HEK293 (cell line): ENCODE measurements around the gene ISCU.
A peak's percentile ranks its signal among the peaks of the same experiment; 100 is the strongest.
"Not testable (repeated sequence)": the region's sequence is repeated elsewhere in the genome, so short reads cannot be mapped to it uniquely, and the experiment has no call there.

Experiments used
- CTCF ChIA-PET: fragments of 350-600 bp; formaldehyde crosslinking; extraction: SDS; loops from one replicate; lab custom pipeline; 2021; ENCODE audit warnings: antibody characterized with exemption; lab: Yijun Ruan, JAX
- POLR2A ChIA-PET: fragments of 300-600 bp; formaldehyde crosslinking; extraction: SDS; loops from one replicate; lab custom pipeline; 2020; ENCODE audit warnings: antibody characterized with exemption, inconsistent platforms; lab: Yijun Ruan, JAX
- H3K27ac ChIP-seq: fragments of 200-500 bp; sonication (Bioruptor generic); 2 replicates; pipeline ENCODE4 v1.5.1; 2014; ENCODE audit warnings: low read depth, low read length, control low read depth, inconsistent platforms; ENCODE audit errors: extremely low read depth
- H3K36me3 ChIP-seq, 2 experiments: fragments of 200-500 bp in 1 of 2; sonication (Bioruptor generic) in 1 of 2; 1 replicate in 1 of 2; 2 replicates in 1 of 2; pipeline ENCODE4 v1.5.1; 2014 to 2017; ENCODE audit warnings: inconsistent platforms in 2 of 2, low read length in 2 of 2; ENCODE audit not compliant: control insufficient read depth in 2 of 2, insufficient read depth in 1 of 2
- H3K4me1 ChIP-seq: fragments of 200-500 bp; sonication (Bioruptor generic); 2 replicates; pipeline ENCODE4 v1.5.1; 2014; ENCODE audit warnings: mild to moderate bottlenecking, low read length, inconsistent platforms; ENCODE audit not compliant: control insufficient read depth, insufficient read depth
- H3K4me3 ChIP-seq: 2 replicates; pipeline ENCODE4 v1.5.1; 2011; ENCODE audit warnings: low read depth, mild to moderate bottlenecking, control low read depth, low read length, moderate library complexity
- H3K9me3 ChIP-seq: fragments of 200-500 bp; sonication (Bioruptor generic); 2 replicates; pipeline ENCODE4 v1.5.1; 2014; ENCODE audit warnings: low read depth, low read length, inconsistent platforms; ENCODE audit not compliant: control insufficient read depth, insufficient read depth
- KLF7 ChIP-seq: fragments of 450-650 bp; formaldehyde crosslinking; IDR thresholded peaks from 2 replicates; pipeline ENCODE4 v1.5.1; 2016; ENCODE audit warnings: missing biosample characterization, missing genetic modification characterization, borderline replicate concordance
- PRDM10 ChIP-seq: fragments of 450-650 bp; formaldehyde crosslinking; IDR thresholded peaks from 2 replicates; pipeline ENCODE4 v1.5.1; 2016; ENCODE audit warnings: missing biosample characterization, missing genetic modification characterization
- RBAK ChIP-seq: fragments of 450-650 bp; formaldehyde crosslinking; IDR thresholded peaks from 2 replicates; pipeline ENCODE4 v1.5.1; 2016; ENCODE audit warnings: missing biosample characterization, missing genetic modification characterization
- YY1 ChIP-seq: fragments of 450-650 bp; formaldehyde crosslinking; IDR thresholded peaks from 2 replicates; pipeline ENCODE4 v1.5.1; 2018; ENCODE audit warnings: missing biosample characterization, missing genetic modification characterization
- ZNF138 ChIP-seq: fragments of 450-650 bp; formaldehyde crosslinking; IDR thresholded peaks from 2 replicates; pipeline ENCODE4 v1.5.1; 2016; ENCODE audit warnings: missing biosample characterization, missing genetic modification characterization, borderline replicate concordance
- ZNF146 ChIP-seq: fragments of 450-650 bp; formaldehyde crosslinking; IDR thresholded peaks from 2 replicates; pipeline ENCODE4 v1.5.1; 2016; ENCODE audit warnings: missing biosample characterization, missing genetic modification characterization
- ZNF239 ChIP-seq: fragments of 450-650 bp; formaldehyde crosslinking; IDR thresholded peaks from 2 replicates; pipeline ENCODE4 v1.5.1; 2016; ENCODE audit warnings: missing biosample characterization, missing genetic modification characterization
- ZNF398 ChIP-seq: fragments of 450-650 bp; formaldehyde crosslinking; IDR thresholded peaks from 2 replicates; pipeline ENCODE4 v1.5.1; 2017; ENCODE audit warnings: missing biosample characterization, missing genetic modification characterization
- ZNF626 ChIP-seq: fragments of 450-650 bp; sonication (Bioruptor Pico); formaldehyde crosslinking; IDR thresholded peaks from 2 replicates; pipeline ENCODE4 v1.5.1; 2018; ENCODE audit warnings: missing biosample characterization, missing genetic modification characterization, inconsistent platforms

ISCU gene

DNA sequence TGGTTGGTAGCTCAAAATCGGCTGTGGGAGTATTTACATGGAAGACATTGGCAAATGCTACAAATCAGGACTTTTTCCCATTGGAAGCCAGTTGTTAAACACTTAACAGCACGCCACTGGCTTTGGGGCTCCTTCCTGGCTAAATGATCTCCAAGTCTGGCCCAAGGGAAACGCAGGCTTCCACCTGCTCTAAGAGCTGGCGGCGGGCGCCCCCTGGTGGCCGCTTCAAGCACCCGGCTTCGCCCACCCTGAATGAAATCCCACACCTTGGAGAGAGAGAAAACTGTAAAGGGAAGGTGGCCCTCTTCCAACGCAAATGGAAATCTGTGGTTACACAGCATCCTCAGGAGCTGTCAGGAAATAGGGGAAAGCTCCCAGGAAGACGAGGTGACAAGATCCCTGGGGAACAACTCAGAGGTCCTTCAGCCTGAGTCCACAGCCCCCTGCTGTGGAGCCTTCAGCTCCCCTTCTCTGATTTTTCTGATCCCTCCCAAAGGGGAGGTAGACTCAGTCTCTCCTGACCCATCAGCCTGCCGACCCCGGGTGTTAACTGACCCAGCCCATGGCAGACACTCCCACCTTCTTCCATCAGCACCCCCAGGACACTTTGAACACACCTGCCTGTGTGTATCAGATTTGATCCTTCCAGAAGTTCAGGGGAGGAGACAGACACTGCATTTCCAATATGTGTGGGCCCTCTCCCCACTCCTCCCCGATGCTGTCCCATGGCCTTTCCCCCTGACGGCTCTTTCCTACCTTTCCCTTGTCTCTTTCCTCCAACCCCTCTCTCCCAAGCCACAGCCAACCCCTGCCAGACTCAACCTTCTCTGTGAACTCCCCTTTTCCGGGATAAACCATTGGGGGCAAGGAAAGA, 55.9 kb downstream of the ISCU start (continued):
- TF ChIP-seq KLF7 = no peak
- TF ChIP-seq ZNF626 (tag by site-specific recombination) = no peak
- no peak for TF ChIP-seq RBAK (tag by site-specific recombination)
- TF ChIP-seq ZNF146 (tag by site-specific recombination) = no peak
- TF ChIP-seq ZNF138 = no peak
- no peak for TF ChIP-seq ZNF239
- TF ChIP-seq ZNF398 = no peak
- no peak for TF ChIP-seq YY1 (tag by site-specific recombination)

DNA sequence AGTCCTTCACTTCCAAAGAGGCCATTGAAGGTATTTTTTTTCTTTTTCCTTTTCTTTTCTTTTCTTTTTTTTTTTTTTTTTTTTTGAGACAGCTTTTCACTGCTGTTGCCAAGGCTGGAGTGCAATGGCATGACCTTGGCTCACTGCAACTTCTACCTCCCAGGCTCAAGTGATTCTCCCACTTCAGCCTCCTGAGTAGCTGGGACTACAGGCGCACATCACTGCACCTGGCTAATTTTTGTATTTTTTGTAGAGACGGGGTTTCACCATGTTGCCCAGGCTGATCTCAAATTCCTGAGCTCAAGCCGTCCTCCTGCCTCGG, 56.5 kb downstream of the ISCU start:
- CTCF ChIA-PET = interaction anchor here (0.6 to 7.2 kb wide), 15 partner anchors 12 to 1576 kb away, joined by 3 to 160 read pairs (median 7); partner anchors contain the start of genes ISCU and SART3
- H3K36me3 ChIP-seq, H3K27ac ChIP-seq, H3K9me3 ChIP-seq, H3K4me1 ChIP-seq, H3K4me3 ChIP-seq, POLR2A ChIA-PET: not testable (repeated sequence)
- peak; percentile 20 for TF ChIP-seq PRDM10 (tag by site-specific recombination)
